Activated T-cell treated with anti-CD3 and anti-CD28 coated beads, Interleukin-2, amount 50 U/mL, for 48 hours (primary cell): ENCODE measurements around the gene DNAJC17.

Source experiments
- DNase-seq, 2 experiments: peaks; one replicate each; pipeline ENCODE4 v3.0.0-alpha.2; 2020

DNAJC17 gene

GRCh38 chr15:40723919-40724318 is 83.4 kb downstream of the DNAJC17 start:
- DNase-seq, result no peak

GRCh38 chr15:40722934-40723333 is 84.3 kb downstream of the DNAJC17 start:
- DNase-seq, result no peak

- no peak for DNase-seq
Observed at GRCh38 chr15:40722354-40722753, 84.9 kb downstream of the DNAJC17 start.

- DNase-seq, result no peak
Observed at GRCh38 chr15:40721701-40722100, 85.6 kb downstream of the DNAJC17 start.

- no peak for DNase-seq
Observed at GRCh38 chr15:40716165-40716564, 91.1 kb downstream of the DNAJC17 start.
